Measurements from ENCODE around the gene LRRC7. TPM values are rescaled to one million over a fixed set of nuclear protein-coding genes. Genes with fewer than 3 reads are reported as not detected.

LRRC7 gene
- polyA plus RNA-seq, 1 experiment: not detected

DNA sequence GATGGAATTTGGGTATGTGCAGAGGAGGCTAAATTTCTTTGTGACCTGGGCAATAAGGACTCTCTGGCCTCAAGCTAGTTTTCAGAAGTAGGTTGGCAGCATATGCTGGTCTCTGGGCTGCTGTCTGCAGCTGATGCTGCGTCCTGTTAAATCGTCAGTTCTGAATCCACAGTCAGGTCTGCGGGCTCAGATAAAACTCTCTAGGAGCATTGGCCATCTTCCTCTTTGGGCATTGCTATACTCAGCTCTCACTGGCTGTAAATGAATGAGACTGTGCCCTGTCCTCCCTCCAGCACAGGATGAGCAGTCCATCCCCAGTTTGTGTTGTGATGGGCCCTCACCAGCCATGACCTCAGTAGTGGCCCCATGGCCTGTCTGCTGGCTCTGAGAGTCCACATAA, 365.0 kb downstream of the LRRC7 start:
- TF ChIP-seq, protein P1, sequence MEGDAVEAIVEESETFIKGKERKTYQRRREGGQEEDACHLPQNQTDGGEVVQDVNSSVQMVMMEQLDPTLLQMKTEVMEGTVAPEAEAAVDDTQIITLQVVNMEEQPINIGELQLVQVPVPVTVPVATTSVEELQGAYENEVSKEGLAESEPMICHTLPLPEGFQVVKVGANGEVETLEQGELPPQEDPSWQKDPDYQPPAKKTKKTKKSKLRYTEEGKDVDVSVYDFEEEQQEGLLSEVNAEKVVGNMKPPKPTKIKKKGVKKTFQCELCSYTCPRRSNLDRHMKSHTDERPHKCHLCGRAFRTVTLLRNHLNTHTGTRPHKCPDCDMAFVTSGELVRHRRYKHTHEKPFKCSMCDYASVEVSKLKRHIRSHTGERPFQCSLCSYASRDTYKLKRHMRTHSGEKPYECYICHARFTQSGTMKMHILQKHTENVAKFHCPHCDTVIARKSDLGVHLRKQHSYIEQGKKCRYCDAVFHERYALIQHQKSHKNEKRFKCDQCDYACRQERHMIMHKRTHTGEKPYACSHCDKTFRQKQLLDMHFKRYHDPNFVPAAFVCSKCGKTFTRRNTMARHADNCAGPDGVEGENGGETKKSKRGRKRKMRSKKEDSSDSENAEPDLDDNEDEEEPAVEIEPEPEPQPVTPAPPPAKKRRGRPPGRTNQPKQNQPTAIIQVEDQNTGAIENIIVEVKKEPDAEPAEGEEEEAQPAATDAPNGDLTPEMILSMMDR (IDR thresholded peaks at IDR 0.05; ENCODE audit: low read depth, low read length): no peak
- POLR2A ChIA-PET: no interaction called here
- CTCF ChIA-PET: no interaction called here

DNA sequence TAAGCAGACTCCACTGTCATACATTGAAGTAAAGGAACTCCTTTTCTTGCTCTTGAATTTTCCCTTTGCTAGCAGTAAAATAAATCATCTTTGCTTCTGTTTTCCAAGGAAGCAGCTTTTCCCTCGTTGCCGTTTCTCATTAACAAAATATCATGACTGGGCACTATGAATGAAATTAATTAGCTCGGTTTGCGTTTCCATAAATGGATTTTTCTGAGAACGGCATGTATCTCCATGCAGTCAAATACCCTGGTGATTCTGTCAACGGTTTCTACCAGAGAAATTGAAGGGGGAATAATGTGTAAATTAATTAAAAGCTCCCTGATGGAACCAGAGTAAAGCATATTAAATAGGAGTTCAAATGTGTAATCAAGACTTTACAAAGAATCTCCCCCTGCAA, 372.5 kb downstream of the LRRC7 start:
- no peak overlapping the region for H3K27ac ChIP-seq (ENCODE audit: low read depth, low read length)
- no peak for DNase-seq (ENCODE audit: low read depth, low spot score)
- no peak overlapping the region for H3K4me3 ChIP-seq (ENCODE audit: low read depth, low read length)
- ChIA-PET CTCF (no interaction called here), POLR2A (no interaction called here)
- no peaks in the 10 kb centered on the region for H3K9me3 ChIP-seq (ENCODE audit: control insufficient read depth, insufficient read depth, low read length)
- TF ChIP-seq, protein P1 (IDR thresholded peaks at IDR 0.05; ENCODE audit: low read depth, low read length): no peak
- H3K27me3 ChIP-seq (ENCODE audit: control insufficient read depth, insufficient read depth, low read length): no peaks in the 10 kb centered on the region

More for the DNA sequence above, 365.0 kb downstream of the LRRC7 start:
- Histone ChIP-seq H3K4me3 (ENCODE audit: low read depth, low read length) (no peak overlapping the region), H3K27ac (ENCODE audit: low read depth, low read length) (no peak overlapping the region), H3K27me3 (ENCODE audit: control insufficient read depth, insufficient read depth, low read length) (no peaks in the 10 kb centered on the region), H3K9me3 (ENCODE audit: control insufficient read depth, insufficient read depth, low read length) (peaks cover 6% of the 10 kb centered on the region; the same call in 1 of the 2 replicates)
- no peak for DNase-seq (ENCODE audit: low read depth, low spot score)

DNA sequence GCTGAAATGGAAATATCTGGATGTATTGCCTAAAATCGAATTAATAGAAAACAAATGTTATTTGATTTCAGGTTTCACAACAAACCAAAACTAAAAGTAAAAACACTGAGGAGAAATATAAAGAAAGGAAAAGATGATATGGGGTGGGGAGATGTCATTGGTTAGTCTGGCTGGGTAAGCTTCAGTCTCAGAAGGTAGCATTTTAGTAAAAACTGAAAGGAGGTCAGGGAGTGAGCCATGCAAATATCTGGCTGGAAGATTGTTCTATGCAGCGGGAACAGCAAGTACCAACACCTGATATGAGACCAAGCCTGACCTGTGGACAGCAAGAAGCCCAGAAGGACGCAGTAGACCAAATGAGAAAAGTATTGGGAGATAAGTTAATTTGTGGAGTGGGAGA, 373.1 kb downstream of the LRRC7 start:
- no peak overlapping the region for H3K27ac ChIP-seq (ENCODE audit: low read depth, low read length)
- DNase-seq (ENCODE audit: low read depth, low spot score): no peak
- H3K4me3 ChIP-seq (ENCODE audit: low read depth, low read length): no peak overlapping the region
- POLR2A ChIA-PET: no interaction called here
- TF ChIP-seq, protein P1 (IDR thresholded peaks at IDR 0.05; ENCODE audit: low read depth, low read length): no peak
- CTCF ChIA-PET: no interaction called here
- no peaks in the 10 kb centered on the region for H3K9me3 ChIP-seq (ENCODE audit: control insufficient read depth, insufficient read depth, low read length)
- H3K27me3 ChIP-seq (ENCODE audit: control insufficient read depth, insufficient read depth, low read length): no peaks in the 10 kb centered on the region

DNA sequence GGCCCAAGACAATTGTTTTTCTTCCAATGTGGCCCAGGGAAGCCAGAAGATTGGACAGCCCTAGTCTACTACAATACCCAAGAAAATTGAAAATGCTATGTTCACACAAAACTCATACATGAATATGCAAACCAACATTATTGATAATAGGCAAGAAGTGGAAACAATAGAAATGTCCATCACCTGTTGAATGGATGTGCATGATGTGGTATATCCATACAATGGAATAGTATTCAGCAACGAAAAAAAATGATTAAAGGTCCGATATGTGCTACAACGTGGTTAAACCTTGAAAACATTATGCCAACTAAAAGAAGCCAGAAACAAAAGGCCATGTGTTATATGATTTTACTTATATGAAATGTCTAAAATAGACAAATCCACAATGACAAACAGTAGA, 375.3 kb downstream of the LRRC7 start:
- no peak for DNase-seq (ENCODE audit: low read depth, low spot score)
- Histone ChIP-seq H3K27ac (ENCODE audit: low read depth, low read length) (no peak overlapping the region), H3K27me3 (ENCODE audit: control insufficient read depth, insufficient read depth, low read length) (no peaks in the 10 kb centered on the region), H3K4me3 (ENCODE audit: low read depth, low read length) (no peak overlapping the region), H3K9me3 (ENCODE audit: control insufficient read depth, insufficient read depth, low read length) (no peaks in the 10 kb centered on the region)
- CTCF ChIA-PET: no interaction called here
- TF ChIP-seq, protein P1 (IDR thresholded peaks at IDR 0.05; ENCODE audit: low read depth, low read length): no peak
- POLR2A ChIA-PET: no interaction called here

DNA sequence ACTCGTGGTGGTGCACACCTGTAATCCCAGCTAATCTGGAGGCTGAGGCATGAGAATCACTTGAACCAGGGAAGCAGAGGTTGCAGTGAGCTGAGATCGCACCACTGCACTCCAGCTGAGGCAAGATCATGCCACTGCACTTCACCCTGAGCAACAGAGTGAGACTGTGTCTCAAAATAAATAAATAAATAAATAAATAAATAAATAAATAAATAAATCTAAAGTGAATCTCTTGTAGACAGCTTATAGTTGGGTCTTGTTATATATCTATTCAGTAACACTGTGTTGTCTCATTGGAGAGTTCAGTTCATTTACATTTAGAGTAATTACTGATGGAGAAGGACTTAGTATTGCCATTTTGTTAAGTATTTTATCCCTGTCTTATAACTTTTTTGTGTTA, 379.2 kb downstream of the LRRC7 start:
- no peak overlapping the region for H3K4me3 ChIP-seq (ENCODE audit: low read depth, low read length)
- H3K27ac ChIP-seq (ENCODE audit: low read depth, low read length): no peak overlapping the region
- POLR2A ChIA-PET: no interaction called here
- CTCF ChIA-PET: no interaction called here
- no peaks in the 10 kb centered on the region for H3K9me3 ChIP-seq (ENCODE audit: control insufficient read depth, insufficient read depth, low read length)
- no peak for DNase-seq (ENCODE audit: low read depth, low spot score)
- H3K27me3 ChIP-seq (ENCODE audit: control insufficient read depth, insufficient read depth, low read length): no peaks in the 10 kb centered on the region
- TF ChIP-seq, protein P1 (IDR thresholded peaks at IDR 0.05; ENCODE audit: low read depth, low read length): no peak

Data from AG04450 (cell line).